WTC11 (cell line): ENCODE results near the gene PRKN. TPM values are rescaled to one million over a fixed set of nuclear protein-coding genes. Genes with fewer than 3 reads are reported as not detected.

ENCODE experiments used
- ATAC-seq: fragments of 200-7000 bp; cut with Tn5 transposase; 2 replicates; pipeline ENCODE4 v1.10.0; 2021; ENCODE audit warnings: mild to moderate bottlenecking, moderate library complexity
- CTCF ChIA-PET: fragments of 300-600 bp; sonication (Branson Sonifier 250); formaldehyde crosslinking; loops from one replicate; lab custom pipeline; 2021; ENCODE audit warnings: antibody characterized with exemption; lab: Charles Lee
- POLR2A ChIA-PET: fragments of 350-600 bp; sonication (Branson Sonifier 250); formaldehyde crosslinking; loops from one replicate; lab custom pipeline; 2021; ENCODE audit warnings: antibody characterized with exemption; lab: Charles Lee
- DNase-seq: peaks from one replicate; pipeline ENCODE4 v3.0.0; 2021; ENCODE audit warnings: low spot score
- H3K27ac Mint-ChIP-seq: 2 replicates; pipeline ENCODE4 v1.8.0; 2021; ENCODE audit warnings: mixed read lengths
- H3K27me3 Mint-ChIP-seq: 2 replicates; pipeline ENCODE4 v1.8.0; 2021; ENCODE audit warnings: low read depth, mild to moderate bottlenecking, moderate library complexity, mixed read lengths
- H3K36me3 Mint-ChIP-seq: 2 replicates; pipeline ENCODE4 v1.8.0; 2021; ENCODE audit warnings: mixed read lengths
- H3K4me1 Mint-ChIP-seq: 2 replicates; pipeline ENCODE4 v1.8.0; 2022; ENCODE audit warnings: mixed read lengths
- H3K4me3 Mint-ChIP-seq: 2 replicates; pipeline ENCODE4 v1.8.0; 2021; ENCODE audit warnings: mild to moderate bottlenecking, moderate library complexity, mixed read lengths
- H3K9me3 Mint-ChIP-seq: 2 replicates; pipeline ENCODE4 v1.8.0; 2021; ENCODE audit warnings: mixed read lengths
- FOXK1 ChIP-seq: sonication (generic); formaldehyde crosslinking; IDR thresholded peaks from 2 replicates; pipeline ENCODE4 v1.8.0; 2022; ENCODE audit warnings: mild to moderate bottlenecking, moderate library complexity, missing genetic modification reagents
- HMGA2 ChIP-seq: fragments of 250-450 bp; sonication (Bioruptor Pico); IDR thresholded peaks from 2 replicates; pipeline ENCODE4 v1.4.0; 2021; ENCODE audit warnings: mild to moderate bottlenecking, moderate library complexity
- JUN ChIP-seq: sonication (generic); formaldehyde crosslinking; IDR thresholded peaks from 2 replicates; pipeline ENCODE4 v1.8.0; 2023; ENCODE audit warnings: mild to moderate bottlenecking, missing genetic modification reagents
- NFATC4 ChIP-seq: fragments of 250-450 bp; sonication (Bioruptor Pico); IDR thresholded peaks from 2 replicates; pipeline ENCODE4 v1.9.0; 2021; ENCODE audit warnings: mild to moderate bottlenecking
- NR2C2 ChIP-seq: sonication (generic); formaldehyde crosslinking; IDR thresholded peaks from 2 replicates; pipeline ENCODE4 v1.8.0; 2022; ENCODE audit warnings: mild to moderate bottlenecking, missing genetic modification reagents
- PRRX2 ChIP-seq: fragments of 250-450 bp; sonication (Bioruptor Pico); IDR thresholded peaks from 2 replicates; pipeline ENCODE4 v1.8.0; 2021; ENCODE audit warnings: mild to moderate bottlenecking
- RORB ChIP-seq: fragments of 250-450 bp; sonication (Bioruptor Pico); IDR thresholded peaks from 2 replicates; pipeline ENCODE4 v1.9.0; 2021; ENCODE audit warnings: mild to moderate bottlenecking
- SMAD4 ChIP-seq: sonication (generic); formaldehyde crosslinking; IDR thresholded peaks from 2 replicates; pipeline ENCODE4 v1.8.0; 2022; ENCODE audit warnings: mild to moderate bottlenecking, missing genetic modification reagents
- ZNF317 ChIP-seq: sonication (generic); formaldehyde crosslinking; IDR thresholded peaks from 2 replicates; pipeline ENCODE4 v1.8.1; 2023; ENCODE audit warnings: low read depth, mild to moderate bottlenecking, moderate library complexity, missing genetic modification reagents, borderline replicate concordance
- total RNA-seq: library from RNA; stranded (reverse); gene quantifications from 3 replicates; pipeline ENCODE4 v1.2.3, GENCODE V29; 2021
- TF ChIP-seq, protein P1 (sequence below): sonication (generic); formaldehyde crosslinking; IDR thresholded peaks from 2 replicates; pipeline ENCODE4 v1.8.0; 2022; ENCODE audit warnings: mild to moderate bottlenecking, missing genetic modification reagents
- TF ChIP-seq, protein P2 (sequence below): sonication (generic); formaldehyde crosslinking; conservative IDR thresholded peaks from 2 replicates; pipeline ENCODE4 v1.8.1; 2022; ENCODE audit warnings: mild to moderate bottlenecking, missing genetic modification reagents
- TF ChIP-seq, protein P3 (sequence below): sonication (generic); formaldehyde crosslinking; IDR thresholded peaks from 2 replicates; pipeline ENCODE4 v1.8.1; 2022; ENCODE audit warnings: mild to moderate bottlenecking, moderate library complexity, missing genetic modification reagents
- TF ChIP-seq, protein P4 (sequence below): sonication (generic); formaldehyde crosslinking; IDR thresholded peaks from 2 replicates; pipeline ENCODE4 v1.8.1; 2022; ENCODE audit warnings: low read depth, missing genetic modification reagents, borderline replicate concordance
- TF ChIP-seq, protein P5 (sequence below): sonication (generic); formaldehyde crosslinking; IDR thresholded peaks from 2 replicates; pipeline ENCODE4 v1.8.0; 2023; ENCODE audit warnings: missing genetic modification reagents, mild to moderate bottlenecking, borderline replicate concordance
- TF ChIP-seq, protein P6 (sequence below): sonication (generic); formaldehyde crosslinking; IDR thresholded peaks from 2 replicates; pipeline ENCODE4 v1.8.0; 2022; ENCODE audit warnings: mild to moderate bottlenecking, missing genetic modification reagents
- TF ChIP-seq, protein P7 (sequence below): sonication (generic); formaldehyde crosslinking; IDR thresholded peaks from 2 replicates; pipeline ENCODE4 v1.8.0; 2022; ENCODE audit warnings: mild to moderate bottlenecking, missing genetic modification reagents

PRKN gene
- total RNA-seq, 1 experiment from 2014 or later: 0.59 TPM

DNA sequence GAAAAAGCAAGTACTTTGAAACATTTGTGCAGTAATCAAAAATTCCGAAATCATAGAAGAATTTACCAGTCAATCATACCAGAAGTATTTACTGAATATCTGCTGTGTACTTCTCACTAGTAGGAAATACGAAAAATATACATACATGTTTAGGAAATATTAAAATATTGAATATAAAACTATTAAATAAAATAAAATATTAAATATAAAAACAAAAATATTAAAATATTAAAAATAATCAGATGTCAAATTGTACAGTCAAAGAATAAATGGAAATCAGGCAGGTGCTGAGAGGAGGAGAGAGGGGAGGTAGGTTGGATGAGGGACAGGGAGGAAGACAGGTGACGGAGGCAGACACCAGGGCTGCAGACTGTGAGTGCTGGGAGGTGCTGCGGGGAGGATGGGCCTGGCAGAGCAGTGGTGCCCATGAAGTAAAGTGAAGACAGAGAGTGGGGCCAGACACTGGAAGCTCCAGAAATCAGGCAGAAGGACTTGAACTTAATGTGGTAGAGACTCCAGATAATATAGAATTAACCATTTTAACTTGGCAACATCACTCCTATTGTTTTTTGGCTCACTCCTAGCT is 55.9 kb downstream of the PRKN start:
- Mint-ChIP-seq H3K9me3 (no peaks in the 10 kb centered on the region), H3K4me3 (no peak overlapping the region), H3K27me3 (no peaks in the 10 kb centered on the region), H3K4me1 (peaks cover 2% of the 10 kb centered on the region; the same call in 1 of the 2 replicates), H3K27ac (no peak overlapping the region), H3K36me3 (no peaks in the 10 kb centered on the region)
- TF ChIP-seq ZNF317 (CRISPR knock-in tag): no peak
- TF ChIP-seq, protein P1, sequence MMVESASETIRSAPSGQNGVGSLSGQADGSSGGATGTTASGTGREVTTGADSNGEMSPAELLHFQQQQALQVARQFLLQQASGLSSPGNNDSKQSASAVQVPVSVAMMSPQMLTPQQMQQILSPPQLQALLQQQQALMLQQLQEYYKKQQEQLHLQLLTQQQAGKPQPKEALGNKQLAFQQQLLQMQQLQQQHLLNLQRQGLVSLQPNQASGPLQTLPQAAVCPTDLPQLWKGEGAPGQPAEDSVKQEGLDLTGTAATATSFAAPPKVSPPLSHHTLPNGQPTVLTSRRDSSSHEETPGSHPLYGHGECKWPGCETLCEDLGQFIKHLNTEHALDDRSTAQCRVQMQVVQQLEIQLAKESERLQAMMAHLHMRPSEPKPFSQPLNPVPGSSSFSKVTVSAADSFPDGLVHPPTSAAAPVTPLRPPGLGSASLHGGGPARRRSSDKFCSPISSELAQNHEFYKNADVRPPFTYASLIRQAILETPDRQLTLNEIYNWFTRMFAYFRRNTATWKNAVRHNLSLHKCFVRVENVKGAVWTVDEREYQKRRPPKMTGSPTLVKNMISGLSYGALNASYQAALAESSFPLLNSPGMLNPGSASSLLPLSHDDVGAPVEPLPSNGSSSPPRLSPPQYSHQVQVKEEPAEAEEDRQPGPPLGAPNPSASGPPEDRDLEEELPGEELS (CRISPR knock-in tag): no peak
- TF ChIP-seq HMGA2 (CRISPR knock-in tag): peak; percentile 99
- TF ChIP-seq, protein P2, sequence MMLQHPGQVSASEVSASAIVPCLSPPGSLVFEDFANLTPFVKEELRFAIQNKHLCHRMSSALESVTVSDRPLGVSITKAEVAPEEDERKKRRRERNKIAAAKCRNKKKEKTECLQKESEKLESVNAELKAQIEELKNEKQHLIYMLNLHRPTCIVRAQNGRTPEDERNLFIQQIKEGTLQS (CRISPR knock-in tag): no peak
- TF ChIP-seq, protein P3, sequence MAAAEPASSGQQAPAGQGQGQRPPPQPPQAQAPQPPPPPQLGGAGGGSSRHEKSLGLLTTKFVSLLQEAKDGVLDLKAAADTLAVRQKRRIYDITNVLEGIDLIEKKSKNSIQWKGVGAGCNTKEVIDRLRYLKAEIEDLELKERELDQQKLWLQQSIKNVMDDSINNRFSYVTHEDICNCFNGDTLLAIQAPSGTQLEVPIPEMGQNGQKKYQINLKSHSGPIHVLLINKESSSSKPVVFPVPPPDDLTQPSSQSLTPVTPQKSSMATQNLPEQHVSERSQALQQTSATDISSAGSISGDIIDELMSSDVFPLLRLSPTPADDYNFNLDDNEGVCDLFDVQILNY (CRISPR knock-in tag): no peak
- TF ChIP-seq, protein P4, sequence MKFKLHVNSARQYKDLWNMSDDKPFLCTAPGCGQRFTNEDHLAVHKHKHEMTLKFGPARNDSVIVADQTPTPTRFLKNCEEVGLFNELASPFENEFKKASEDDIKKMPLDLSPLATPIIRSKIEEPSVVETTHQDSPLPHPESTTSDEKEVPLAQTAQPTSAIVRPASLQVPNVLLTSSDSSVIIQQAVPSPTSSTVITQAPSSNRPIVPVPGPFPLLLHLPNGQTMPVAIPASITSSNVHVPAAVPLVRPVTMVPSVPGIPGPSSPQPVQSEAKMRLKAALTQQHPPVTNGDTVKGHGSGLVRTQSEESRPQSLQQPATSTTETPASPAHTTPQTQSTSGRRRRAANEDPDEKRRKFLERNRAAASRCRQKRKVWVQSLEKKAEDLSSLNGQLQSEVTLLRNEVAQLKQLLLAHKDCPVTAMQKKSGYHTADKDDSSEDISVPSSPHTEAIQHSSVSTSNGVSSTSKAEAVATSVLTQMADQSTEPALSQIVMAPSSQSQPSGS: no peak
- POLR2A ChIA-PET: no interaction called here
- DNase-seq (no peak), ATAC-seq (no peak)
- CTCF ChIA-PET: no interaction called here

DNA sequence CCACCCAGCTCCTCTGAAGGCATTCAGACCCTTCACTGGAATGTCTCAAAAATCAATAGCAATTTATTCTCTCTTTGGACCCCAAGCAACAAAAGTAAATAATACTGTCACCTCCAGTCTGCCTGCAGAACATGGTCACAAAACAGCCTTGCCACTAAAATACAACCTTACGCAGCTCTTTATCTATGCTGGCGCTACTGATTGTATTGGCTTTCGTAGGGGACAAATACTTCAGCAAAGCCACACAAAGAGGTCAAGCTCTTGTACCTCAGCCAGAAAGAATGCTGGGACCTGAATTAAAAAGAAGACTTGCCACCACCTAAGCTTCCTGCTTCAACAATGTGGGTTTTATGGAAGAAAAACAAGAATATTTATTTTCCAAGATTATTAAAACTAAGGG is 57.2 kb downstream of the PRKN start:
- H3K4me3 Mint-ChIP-seq: no peak overlapping the region
- no peak for TF ChIP-seq SMAD4 (CRISPR knock-in tag)
- TF ChIP-seq NFATC4: no peak
- TF ChIP-seq, protein P1 (CRISPR knock-in tag): no peak
- TF ChIP-seq, protein P2 (CRISPR knock-in tag): no peak
- no peak for TF ChIP-seq NR2C2 (CRISPR knock-in tag)
- TF ChIP-seq, protein P4: no peak
- TF ChIP-seq, protein P5, sequence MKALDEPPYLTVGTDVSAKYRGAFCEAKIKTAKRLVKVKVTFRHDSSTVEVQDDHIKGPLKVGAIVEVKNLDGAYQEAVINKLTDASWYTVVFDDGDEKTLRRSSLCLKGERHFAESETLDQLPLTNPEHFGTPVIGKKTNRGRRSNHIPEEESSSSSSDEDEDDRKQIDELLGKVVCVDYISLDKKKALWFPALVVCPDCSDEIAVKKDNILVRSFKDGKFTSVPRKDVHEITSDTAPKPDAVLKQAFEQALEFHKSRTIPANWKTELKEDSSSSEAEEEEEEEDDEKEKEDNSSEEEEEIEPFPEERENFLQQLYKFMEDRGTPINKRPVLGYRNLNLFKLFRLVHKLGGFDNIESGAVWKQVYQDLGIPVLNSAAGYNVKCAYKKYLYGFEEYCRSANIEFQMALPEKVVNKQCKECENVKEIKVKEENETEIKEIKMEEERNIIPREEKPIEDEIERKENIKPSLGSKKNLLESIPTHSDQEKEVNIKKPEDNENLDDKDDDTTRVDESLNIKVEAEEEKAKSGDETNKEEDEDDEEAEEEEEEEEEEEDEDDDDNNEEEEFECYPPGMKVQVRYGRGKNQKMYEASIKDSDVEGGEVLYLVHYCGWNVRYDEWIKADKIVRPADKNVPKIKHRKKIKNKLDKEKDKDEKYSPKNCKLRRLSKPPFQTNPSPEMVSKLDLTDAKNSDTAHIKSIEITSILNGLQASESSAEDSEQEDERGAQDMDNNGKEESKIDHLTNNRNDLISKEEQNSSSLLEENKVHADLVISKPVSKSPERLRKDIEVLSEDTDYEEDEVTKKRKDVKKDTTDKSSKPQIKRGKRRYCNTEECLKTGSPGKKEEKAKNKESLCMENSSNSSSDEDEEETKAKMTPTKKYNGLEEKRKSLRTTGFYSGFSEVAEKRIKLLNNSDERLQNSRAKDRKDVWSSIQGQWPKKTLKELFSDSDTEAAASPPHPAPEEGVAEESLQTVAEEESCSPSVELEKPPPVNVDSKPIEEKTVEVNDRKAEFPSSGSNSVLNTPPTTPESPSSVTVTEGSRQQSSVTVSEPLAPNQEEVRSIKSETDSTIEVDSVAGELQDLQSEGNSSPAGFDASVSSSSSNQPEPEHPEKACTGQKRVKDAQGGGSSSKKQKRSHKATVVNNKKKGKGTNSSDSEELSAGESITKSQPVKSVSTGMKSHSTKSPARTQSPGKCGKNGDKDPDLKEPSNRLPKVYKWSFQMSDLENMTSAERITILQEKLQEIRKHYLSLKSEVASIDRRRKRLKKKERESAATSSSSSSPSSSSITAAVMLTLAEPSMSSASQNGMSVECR (CRISPR knock-in tag): no peak
- no peak for TF ChIP-seq PRRX2 (CRISPR knock-in tag)
- no peak for TF ChIP-seq JUN
- TF ChIP-seq FOXK1 (CRISPR knock-in tag): no peak
- TF ChIP-seq, protein P6, sequence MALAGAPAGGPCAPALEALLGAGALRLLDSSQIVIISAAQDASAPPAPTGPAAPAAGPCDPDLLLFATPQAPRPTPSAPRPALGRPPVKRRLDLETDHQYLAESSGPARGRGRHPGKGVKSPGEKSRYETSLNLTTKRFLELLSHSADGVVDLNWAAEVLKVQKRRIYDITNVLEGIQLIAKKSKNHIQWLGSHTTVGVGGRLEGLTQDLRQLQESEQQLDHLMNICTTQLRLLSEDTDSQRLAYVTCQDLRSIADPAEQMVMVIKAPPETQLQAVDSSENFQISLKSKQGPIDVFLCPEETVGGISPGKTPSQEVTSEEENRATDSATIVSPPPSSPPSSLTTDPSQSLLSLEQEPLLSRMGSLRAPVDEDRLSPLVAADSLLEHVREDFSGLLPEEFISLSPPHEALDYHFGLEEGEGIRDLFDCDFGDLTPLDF (CRISPR knock-in tag): no peak
- TF ChIP-seq, protein P7, sequence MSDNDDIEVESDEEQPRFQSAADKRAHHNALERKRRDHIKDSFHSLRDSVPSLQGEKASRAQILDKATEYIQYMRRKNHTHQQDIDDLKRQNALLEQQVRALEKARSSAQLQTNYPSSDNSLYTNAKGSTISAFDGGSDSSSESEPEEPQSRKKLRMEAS (CRISPR knock-in tag): no peak
- no peak for TF ChIP-seq RORB (CRISPR knock-in tag)
- TF ChIP-seq, all 79 proteins: peak for 0
- ChIA-PET POLR2A (no interaction called here), CTCF (no interaction called here)
- no peak for DNase-seq
- Mint-ChIP-seq H3K27me3 (no peaks in the 10 kb centered on the region), H3K9me3 (peaks cover 6% of the 10 kb centered on the region; the same call in 1 of the 2 replicates), H3K27ac (no peak overlapping the region), H3K36me3 (no peaks in the 10 kb centered on the region), H3K4me1 (peaks cover 2% of the 10 kb centered on the region; the same call in 1 of the 2 replicates)
- no peak for ATAC-seq
